ENCODE measurements around the gene TMEM80.

DNA sequence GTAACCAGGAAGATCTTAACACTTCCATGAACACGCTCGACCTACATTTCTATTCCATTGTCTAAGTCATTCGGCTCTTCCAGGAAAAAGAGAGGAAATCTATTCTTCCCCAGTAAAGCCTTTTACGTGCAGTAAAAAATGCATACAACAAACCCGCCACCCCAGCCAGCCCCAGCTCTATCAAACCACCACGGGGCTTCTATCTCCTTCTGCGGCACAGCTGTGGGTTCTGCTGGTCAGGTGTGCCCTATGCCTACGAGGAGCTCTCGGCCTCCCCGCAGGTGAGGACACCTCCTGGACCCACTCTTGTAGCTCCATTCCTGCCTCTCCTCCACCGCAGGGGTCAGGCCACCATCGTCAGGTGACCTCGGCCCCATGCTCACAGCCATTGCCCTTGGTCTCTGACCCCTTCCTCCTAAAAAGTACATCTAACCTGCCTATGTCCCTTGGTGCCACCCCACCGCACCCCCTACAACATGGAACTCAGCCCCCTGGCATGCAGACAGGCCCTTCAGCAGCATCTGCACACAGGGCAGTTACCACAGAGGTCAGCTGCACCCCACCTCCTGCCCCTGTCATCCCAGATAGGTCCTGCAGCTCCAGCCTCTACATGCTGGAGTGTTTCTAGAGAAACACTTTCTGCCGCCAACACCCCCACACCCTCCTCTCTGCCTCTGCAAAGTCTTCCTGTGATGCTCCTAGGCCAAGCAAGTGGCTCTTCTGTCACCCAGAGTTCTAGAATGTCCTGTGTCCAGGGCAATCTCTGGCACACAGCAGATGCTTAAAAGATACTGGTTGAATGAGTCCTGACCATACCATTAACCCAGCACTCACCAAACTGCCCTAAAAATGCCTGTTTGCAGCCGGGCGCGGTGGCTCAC lies 3.7 kb upstream of the TMEM80 start:
- no peak for TF ChIP-seq CTCF (IDR thresholded peaks at IDR 0.05 in 8 of 11, conservative IDR thresholded peaks at IDR 0.05 in 3 of 11)
- no peak for TF ChIP-seq POLR2AphosphoS5 (IDR thresholded peaks at IDR 0.05)
- TF ChIP-seq POLR2A (IDR thresholded peaks at IDR 0.05), result no peak
